Measurements from ENCODE around the gene SCARF2. TPM values are rescaled to one million over a fixed set of nuclear protein-coding genes. Genes with fewer than 3 reads are reported as not detected.
"Not testable (repeated sequence)": the region's sequence is repeated elsewhere in the genome, so short reads cannot be mapped to it uniquely, and the experiment has no call there.

Gene SCARF2
- total RNA-seq, 1 experiment from 2014 or later = 2.7 TPM

- DNase-seq (no peak), ATAC-seq (no peak)
- H3K9me3 ChIP-seq (ENCODE audit: low read length) = no peaks in the 10 kb centered on the region
- no peak overlapping the region for H2AFZ ChIP-seq (ENCODE audit: low read length)
- BruUV-seq (replicated peaks) = no TSS peak
- H3K4me3 ChIP-seq (ENCODE audit: low read length) = no peak overlapping the region
- CTCF ChIA-PET = interaction anchor here (0.6 kb wide), 1 partner anchor 55 kb away, joined by 3 read pairs; no protein-coding TSS in a partner anchor
- POLR2A ChIA-PET (ENCODE audit: unreplicated experiment) = no interaction called here
- H3K27ac ChIP-seq (ENCODE audit: low read length) = no peak overlapping the region
- no peak overlapping the region for H3K4me2 ChIP-seq (ENCODE audit: low read length)
- no peaks in the 10 kb centered on the region for H3F3A ChIP-seq (ENCODE audit: low read length, unreplicated experiment)
- TF ChIP-seq EZH2phosphoT487 (IDR thresholded peaks at IDR 0.05; ENCODE audit: borderline replicate concordance, low read length) = no peak
- TF ChIP-seq CTCF (conservative IDR thresholded peaks at IDR 0.05; ENCODE audit: low read depth, low read length) = no peak
- TF ChIP-seq EZH2 (IDR thresholded peaks at IDR 0.05; ENCODE audit: low read length, unreplicated experiment) = no peak
- no peaks in the 10 kb centered on the region for H3K4me1 ChIP-seq (ENCODE audit: insufficient read depth, low read length)
- H3K9ac ChIP-seq (ENCODE audit: low read length) = no peak overlapping the region
- no peaks in the 10 kb centered on the region for H3K9me2 ChIP-seq (replicated peaks; ENCODE audit: low read length)
- H3K36me3 ChIP-seq (ENCODE audit: low read depth, low read length) = no peaks in the 10 kb centered on the region
- no peaks in the 10 kb centered on the region for H3K79me2 ChIP-seq (ENCODE audit: low read length)
- no peaks in the 10 kb centered on the region for H3K27me3 ChIP-seq (ENCODE audit: low read length)
- H4K20me1 ChIP-seq (ENCODE audit: low read length) = no peaks in the 10 kb centered on the region
- intact Hi-C loops (cut with micrococcal nuclease) = no loop called here
Observed at GRCh38 chr22:20472629-20473442, 35.2 kb upstream of the SCARF2 start.

- no peaks in the 10 kb centered on the region for H4K20me1 ChIP-seq (ENCODE audit: low read length)
- H3K27me3 ChIP-seq (ENCODE audit: low read length) = no peaks in the 10 kb centered on the region
- H3K27ac ChIP-seq (ENCODE audit: low read length) = no peak overlapping the region
- no peak overlapping the region for H2AFZ ChIP-seq (ENCODE audit: low read length)
- no peak for ATAC-seq
- H3K9ac ChIP-seq (ENCODE audit: low read length) = no peak overlapping the region
- H3K9me3 ChIP-seq (ENCODE audit: low read length) = no peaks in the 10 kb centered on the region
- no peaks in the 10 kb centered on the region for H3K9me2 ChIP-seq (replicated peaks; ENCODE audit: low read length)
- no peak overlapping the region for H3K4me2 ChIP-seq (ENCODE audit: low read length)
- H3F3A ChIP-seq (ENCODE audit: low read length, unreplicated experiment) = no peaks in the 10 kb centered on the region
- H3K4me3 ChIP-seq (ENCODE audit: low read length) = no peak overlapping the region
- no TSS peak for BruUV-seq (replicated peaks)
- intact Hi-C loops (cut with micrococcal nuclease) = no loop called here
- POLR2A ChIA-PET (ENCODE audit: unreplicated experiment) = no interaction called here
- CTCF ChIA-PET = no interaction called here
- H3K36me3 ChIP-seq (ENCODE audit: low read depth, low read length) = no peaks in the 10 kb centered on the region
- no peaks in the 10 kb centered on the region for H3K79me2 ChIP-seq (ENCODE audit: low read length)
- no peak for DNase-seq
- H3K4me1 ChIP-seq (ENCODE audit: insufficient read depth, low read length) = no peaks in the 10 kb centered on the region
- TF ChIP-seq CTCF (conservative IDR thresholded peaks at IDR 0.05; ENCODE audit: low read depth, low read length) = no peak
- TF ChIP-seq EZH2phosphoT487 (IDR thresholded peaks at IDR 0.05; ENCODE audit: borderline replicate concordance, low read length) = no peak
- no peak for TF ChIP-seq EZH2 (IDR thresholded peaks at IDR 0.05; ENCODE audit: low read length, unreplicated experiment)
Observed at GRCh38 chr22:20471126-20471833, 33.7 kb upstream of the SCARF2 start.

- BruUV-seq (replicated peaks); CTCF ChIA-PET: not testable (repeated sequence)
Observed at GRCh38 chr22:20470525-20470924, 32.9 kb upstream of the SCARF2 start.

More at GRCh38 chr22:20470525-20470924, 32.9 kb upstream of the SCARF2 start:
- H3K9me3 ChIP-seq (ENCODE audit: low read length); H2AFZ ChIP-seq (ENCODE audit: low read length); DNase-seq; H3F3A ChIP-seq (ENCODE audit: low read length, unreplicated experiment); H3K27me3 ChIP-seq (ENCODE audit: low read length); H3K79me2 ChIP-seq (ENCODE audit: low read length); H3K9ac ChIP-seq (ENCODE audit: low read length); H3K4me3 ChIP-seq (ENCODE audit: low read length); H3K27ac ChIP-seq (ENCODE audit: low read length); H3K4me2 ChIP-seq (ENCODE audit: low read length); ATAC-seq; H3K4me1 ChIP-seq (ENCODE audit: insufficient read depth, low read length); intact Hi-C loops (cut with micrococcal nuclease); POLR2A ChIA-PET (ENCODE audit: unreplicated experiment); H3K9me2 ChIP-seq (replicated peaks; ENCODE audit: low read length); H4K20me1 ChIP-seq (ENCODE audit: low read length); H3K36me3 ChIP-seq (ENCODE audit: low read depth, low read length): not testable (repeated sequence)

Measured in PC-3 (cell line).